HepG2 (cell line): ENCODE measurements around the gene PNPLA2.

ENCODE experiments used
- CCAR2 ChIP-seq: fragments of 200-400 bp; formaldehyde crosslinking; optimal IDR thresholded peaks from 2 replicates; pipeline ENCODE3; 2018; ENCODE audit warnings: low read depth, mild to moderate bottlenecking, low read length, moderate library complexity
- CREB1 ChIP-seq, 2 experiments: fragments of 450-650 bp in 1 of 2; IDR thresholded peaks; 2 replicates each; pipeline ENCODE4 v1.6.1; 2016 to 2017; ENCODE audit warnings: control low read depth in 1 of 2, mild to moderate bottlenecking in 1 of 2, missing compliant biosample characterization in 1 of 2, missing genetic modification characterization in 1 of 2
- FOXM1 ChIP-seq: sonication (generic); formaldehyde crosslinking; IDR thresholded peaks from 2 replicates; pipeline ENCODE4 v1.5.0; 2020; ENCODE audit warnings: missing genetic modification reagents
- GATAD2A ChIP-seq: IDR thresholded peaks from 2 replicates; pipeline ENCODE4 v1.6.1; 2016
- POLR2G ChIP-seq: fragments of 200-400 bp; formaldehyde crosslinking; IDR thresholded peaks from 2 replicates; pipeline ENCODE4 v1.6.1; 2018; ENCODE audit warnings: mild to moderate bottlenecking, low read depth, low read length, moderate library complexity
- SIX1 ChIP-seq: sonication (generic); formaldehyde crosslinking; IDR thresholded peaks from 2 replicates; pipeline ENCODE4 v1.4.0; 2020; ENCODE audit warnings: missing genetic modification reagents, borderline replicate concordance
- SMAD3 ChIP-seq: sonication (generic); formaldehyde crosslinking; IDR thresholded peaks from 2 replicates; pipeline ENCODE4 v1.4.0; 2020; ENCODE audit warnings: missing genetic modification reagents
- STAG1 ChIP-seq: sonication (generic); formaldehyde crosslinking; IDR thresholded peaks from 2 replicates; pipeline ENCODE4 v1.4.0; 2020; ENCODE audit warnings: missing genetic modification reagents
- ZHX1 ChIP-seq: sonication (generic); formaldehyde crosslinking; IDR thresholded peaks from 2 replicates; pipeline ENCODE4 v1.8.1; 2022; ENCODE audit warnings: low read depth, mild to moderate bottlenecking, missing genetic modification reagents
- ZMAT3 ChIP-seq: sonication (generic); formaldehyde crosslinking; conservative IDR thresholded peaks from 2 replicates; pipeline ENCODE4 v1.7.0; 2021; ENCODE audit warnings: missing genetic modification reagents
- ZNF83 ChIP-seq: sonication (generic); formaldehyde crosslinking; IDR thresholded peaks from 2 replicates; pipeline ENCODE4 v1.4.0; 2020; ENCODE audit warnings: missing genetic modification reagents, mild to moderate bottlenecking, borderline replicate concordance
- TF ChIP-seq, protein P1 (sequence below): sonication (generic); formaldehyde crosslinking; IDR thresholded peaks from 2 replicates; pipeline ENCODE4 v1.5.0; 2020; ENCODE audit warnings: mild to moderate bottlenecking, missing genetic modification reagents, moderate library complexity
- TF ChIP-seq, protein P2 (sequence below), 2 experiments: sonication (generic) in 1 of 2; formaldehyde crosslinking in 1 of 2; IDR thresholded peaks; 2 replicates each; pipeline versions ENCODE4 v1.5.1 to v1.6.1; 2011 to 2020; ENCODE audit warnings: borderline replicate concordance in 1 of 2, low read depth in 1 of 2, low read length in 1 of 2, mild to moderate bottlenecking in 1 of 2, missing genetic modification reagents in 1 of 2, moderate library complexity in 1 of 2
- TF ChIP-seq, protein P3 (sequence below): sonication (generic); formaldehyde crosslinking; IDR thresholded peaks from one replicate; pipeline ENCODE4 v1.5.1; 2020; ENCODE audit warnings: mild to moderate bottlenecking, missing genetic modification reagents; ENCODE audit errors: not compliant biosample characterization

DNA sequence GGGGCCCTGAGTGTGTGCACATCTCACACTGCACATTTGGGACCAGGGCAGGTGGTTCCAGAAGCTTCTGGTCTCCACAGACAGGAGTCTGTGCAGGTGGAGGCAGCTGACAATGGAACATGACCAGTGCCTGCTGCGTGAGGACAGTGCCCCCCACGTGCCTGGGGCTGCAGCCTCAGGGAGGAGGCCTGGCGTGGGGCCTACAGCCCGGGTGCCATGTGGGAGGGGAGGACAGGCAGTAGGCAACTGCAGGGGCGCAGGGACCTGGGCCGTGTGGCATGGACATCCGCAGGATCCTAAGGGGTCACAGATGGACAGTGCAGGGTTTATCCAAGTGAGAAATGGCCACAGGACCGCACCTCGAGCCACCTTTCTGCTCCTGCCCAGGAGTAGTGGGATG, 52.8 kb downstream of the PNPLA2 start:
- TF ChIP-seq ZNF83 (CRISPR knock-in tag) (no peak), FOXM1 (CRISPR knock-in tag) (no peak), STAG1 (CRISPR knock-in tag) (no peak), CREB1 (IDR thresholded peaks at IDR 0.05) (no peak), CREB1 (CRISPR knock-in tag; IDR thresholded peaks at IDR 0.05) (no peak), CCAR2 (no peak), GATAD2A (CRISPR knock-in tag) (no peak), POLR2G (no peak), ZHX1 (CRISPR knock-in tag) (no peak), ZMAT3 (CRISPR knock-in tag) (no peak), SIX1 (CRISPR knock-in tag) (no peak), SMAD3 (CRISPR knock-in tag) (no peak)
- TF ChIP-seq, protein P1, sequence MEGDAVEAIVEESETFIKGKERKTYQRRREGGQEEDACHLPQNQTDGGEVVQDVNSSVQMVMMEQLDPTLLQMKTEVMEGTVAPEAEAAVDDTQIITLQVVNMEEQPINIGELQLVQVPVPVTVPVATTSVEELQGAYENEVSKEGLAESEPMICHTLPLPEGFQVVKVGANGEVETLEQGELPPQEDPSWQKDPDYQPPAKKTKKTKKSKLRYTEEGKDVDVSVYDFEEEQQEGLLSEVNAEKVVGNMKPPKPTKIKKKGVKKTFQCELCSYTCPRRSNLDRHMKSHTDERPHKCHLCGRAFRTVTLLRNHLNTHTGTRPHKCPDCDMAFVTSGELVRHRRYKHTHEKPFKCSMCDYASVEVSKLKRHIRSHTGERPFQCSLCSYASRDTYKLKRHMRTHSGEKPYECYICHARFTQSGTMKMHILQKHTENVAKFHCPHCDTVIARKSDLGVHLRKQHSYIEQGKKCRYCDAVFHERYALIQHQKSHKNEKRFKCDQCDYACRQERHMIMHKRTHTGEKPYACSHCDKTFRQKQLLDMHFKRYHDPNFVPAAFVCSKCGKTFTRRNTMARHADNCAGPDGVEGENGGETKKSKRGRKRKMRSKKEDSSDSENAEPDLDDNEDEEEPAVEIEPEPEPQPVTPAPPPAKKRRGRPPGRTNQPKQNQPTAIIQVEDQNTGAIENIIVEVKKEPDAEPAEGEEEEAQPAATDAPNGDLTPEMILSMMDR (CRISPR knock-in tag): no peak
- TF ChIP-seq, protein P2, sequence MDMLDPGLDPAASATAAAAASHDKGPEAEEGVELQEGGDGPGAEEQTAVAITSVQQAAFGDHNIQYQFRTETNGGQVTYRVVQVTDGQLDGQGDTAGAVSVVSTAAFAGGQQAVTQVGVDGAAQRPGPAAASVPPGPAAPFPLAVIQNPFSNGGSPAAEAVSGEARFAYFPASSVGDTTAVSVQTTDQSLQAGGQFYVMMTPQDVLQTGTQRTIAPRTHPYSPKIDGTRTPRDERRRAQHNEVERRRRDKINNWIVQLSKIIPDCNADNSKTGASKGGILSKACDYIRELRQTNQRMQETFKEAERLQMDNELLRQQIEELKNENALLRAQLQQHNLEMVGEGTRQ (IDR thresholded peaks at IDR 0.05; ENCODE audit: low read depth, low read length): no peak
- TF ChIP-seq, protein P2 (CRISPR knock-in tag; IDR thresholded peaks at IDR 0.05; ENCODE audit: borderline replicate concordance): no peak
- TF ChIP-seq, protein P3, sequence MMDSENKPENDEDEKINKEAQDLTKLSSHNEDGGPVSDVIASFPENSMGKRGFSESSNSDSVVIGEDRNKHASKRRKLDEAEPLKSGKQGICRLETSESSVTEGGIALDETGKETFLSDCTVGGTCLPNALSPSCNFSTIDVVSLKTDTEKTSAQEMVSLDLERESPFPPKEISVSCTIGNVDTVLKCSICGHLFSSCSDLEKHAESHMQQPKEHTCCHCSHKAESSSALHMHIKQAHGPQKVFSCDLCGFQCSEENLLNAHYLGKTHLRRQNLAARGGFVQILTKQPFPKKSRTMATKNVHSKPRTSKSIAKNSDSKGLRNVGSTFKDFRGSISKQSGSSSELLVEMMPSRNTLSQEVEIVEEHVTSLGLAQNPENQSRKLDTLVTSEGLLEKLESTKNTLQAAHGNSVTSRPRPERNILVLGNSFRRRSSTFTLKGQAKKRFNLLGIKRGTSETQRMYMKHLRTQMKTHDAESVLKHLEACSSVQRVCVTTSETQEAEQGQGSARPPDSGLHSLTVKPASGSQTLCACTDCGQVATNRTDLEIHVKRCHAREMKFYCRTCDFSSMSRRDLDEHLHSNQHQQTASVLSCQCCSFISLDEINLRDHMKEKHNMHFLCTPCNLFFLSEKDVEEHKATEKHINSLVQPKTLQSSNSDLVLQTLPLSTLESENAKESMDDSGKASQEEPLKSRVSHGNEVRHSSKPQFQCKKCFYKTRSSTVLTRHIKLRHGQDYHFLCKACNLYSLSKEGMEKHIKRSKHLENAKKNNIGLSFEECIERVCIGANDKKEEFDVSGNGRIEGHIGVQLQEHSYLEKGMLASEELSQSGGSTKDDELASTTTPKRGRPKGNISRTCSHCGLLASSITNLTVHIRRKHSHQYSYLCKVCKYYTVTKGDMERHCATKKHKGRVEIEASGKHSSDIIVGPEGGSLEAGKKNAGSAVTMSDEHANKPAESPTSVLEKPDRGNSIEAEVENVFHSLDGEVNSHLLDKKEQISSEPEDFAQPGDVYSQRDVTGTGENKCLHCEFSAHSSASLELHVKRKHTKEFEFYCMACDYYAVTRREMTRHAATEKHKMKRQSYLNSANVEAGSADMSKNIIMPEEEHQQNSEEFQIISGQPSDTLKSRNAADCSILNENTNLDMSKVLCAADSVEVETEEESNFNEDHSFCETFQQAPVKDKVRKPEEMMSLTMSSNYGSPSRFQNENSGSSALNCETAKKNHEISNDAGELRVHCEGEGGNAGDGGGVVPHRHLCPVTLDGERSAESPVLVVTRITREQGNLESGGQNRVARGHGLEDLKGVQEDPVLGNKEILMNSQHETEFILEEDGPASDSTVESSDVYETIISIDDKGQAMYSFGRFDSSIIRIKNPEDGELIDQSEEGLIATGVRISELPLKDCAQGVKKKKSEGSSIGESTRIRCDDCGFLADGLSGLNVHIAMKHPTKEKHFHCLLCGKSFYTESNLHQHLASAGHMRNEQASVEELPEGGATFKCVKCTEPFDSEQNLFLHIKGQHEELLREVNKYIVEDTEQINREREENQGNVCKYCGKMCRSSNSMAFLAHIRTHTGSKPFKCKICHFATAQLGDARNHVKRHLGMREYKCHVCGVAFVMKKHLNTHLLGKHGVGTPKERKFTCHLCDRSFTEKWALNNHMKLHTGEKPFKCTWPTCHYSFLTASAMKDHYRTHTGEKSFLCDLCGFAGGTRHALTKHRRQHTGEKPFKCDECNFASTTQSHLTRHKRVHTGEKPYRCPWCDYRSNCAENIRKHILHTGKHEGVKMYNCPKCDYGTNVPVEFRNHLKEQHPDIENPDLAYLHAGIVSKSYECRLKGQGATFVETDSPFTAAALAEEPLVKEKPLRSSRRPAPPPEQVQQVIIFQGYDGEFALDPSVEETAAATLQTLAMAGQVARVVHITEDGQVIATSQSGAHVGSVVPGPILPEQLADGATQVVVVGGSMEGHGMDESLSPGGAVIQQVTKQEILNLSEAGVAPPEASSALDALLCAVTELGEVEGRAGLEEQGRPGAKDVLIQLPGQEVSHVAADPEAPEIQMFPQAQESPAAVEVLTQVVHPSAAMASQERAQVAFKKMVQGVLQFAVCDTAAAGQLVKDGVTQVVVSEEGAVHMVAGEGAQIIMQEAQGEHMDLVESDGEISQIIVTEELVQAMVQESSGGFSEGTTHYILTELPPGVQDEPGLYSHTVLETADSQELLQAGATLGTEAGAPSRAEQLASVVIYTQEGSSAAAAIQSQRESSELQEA (CRISPR knock-in tag): no peak
